Neural progenitor cell (in vitro differentiated cells): ENCODE results near the gene HAND1. TPM values are rescaled to one million over a fixed set of nuclear protein-coding genes. Genes with fewer than 3 reads are reported as not detected.

Source experiments
- DNase-seq: peaks from one replicate; pipeline ENCODE4 v3.0.0-alpha.2; 2016; ENCODE audit warnings: low spot score
- H2AFZ ChIP-seq: fragments of 200-600 bp; sonication (generic); replicated peaks from 2 replicates; pipeline ENCODE4 v1.6.1; 2016; ENCODE audit warnings: antibody characterized with exemption
- H3F3A ChIP-seq: fragments of 200-600 bp; sonication (generic); 2 replicates; pipeline ENCODE4 v1.6.1; 2016; ENCODE audit warnings: antibody characterized with exemption, low read depth
- H3K27ac ChIP-seq: fragments of 200-600 bp; sonication (generic); 2 replicates; pipeline ENCODE4 v1.5.1; 2016; ENCODE audit warnings: mild to moderate bottlenecking
- H3K27me3 ChIP-seq: fragments of 200-600 bp; sonication (generic); 2 replicates; pipeline ENCODE4 v1.6.1; 2016; ENCODE audit warnings: mild to moderate bottlenecking, moderate library complexity
- H3K36me3 ChIP-seq: fragments of 200-600 bp; sonication (generic); 2 replicates; pipeline ENCODE4 v1.5.1; 2016
- H3K4me1 ChIP-seq: fragments of 200-600 bp; sonication (generic); 2 replicates; pipeline ENCODE4 v1.6.1; 2016; ENCODE audit warnings: mixed run types
- H3K4me2 ChIP-seq: fragments of 200-600 bp; sonication (generic); 2 replicates; pipeline ENCODE4 v1.6.1; 2016
- H3K4me3 ChIP-seq: fragments of 200-600 bp; sonication (generic); 2 replicates; pipeline ENCODE4 v1.5.1; 2016
- H3K79me2 ChIP-seq: fragments of 200-600 bp; sonication (generic); 2 replicates; pipeline ENCODE4 v1.6.1; 2016; ENCODE audit warnings: low read depth
- H3K9ac ChIP-seq: fragments of 200-600 bp; sonication (generic); 2 replicates; pipeline ENCODE4 v1.6.1; 2016
- H3K9me3 ChIP-seq: fragments of 200-600 bp; sonication (generic); 2 replicates; pipeline ENCODE4 v1.5.1; 2016; ENCODE audit warnings: low read depth
- H4K20me1 ChIP-seq: fragments of 200-600 bp; sonication (generic); 2 replicates; pipeline ENCODE4 v1.6.1; 2016; ENCODE audit warnings: low read depth
- H3K27ac Mint-ChIP-seq: 3 replicates; pipeline ENCODE4 v1.8.0; 2021; ENCODE audit warnings: mixed read lengths
- H3K27me3 Mint-ChIP-seq: 2 replicates; pipeline ENCODE4 v1.8.0; 2022; ENCODE audit warnings: low read depth, mild to moderate bottlenecking, inconsistent platforms, moderate library complexity, mixed read lengths; ENCODE audit not compliant: insufficient read depth
- H3K36me3 Mint-ChIP-seq: 3 replicates; pipeline ENCODE4 v1.8.0; 2021; ENCODE audit warnings: mixed read lengths
- H3K4me1 Mint-ChIP-seq: 3 replicates; pipeline ENCODE4 v1.8.0; 2021; ENCODE audit warnings: mixed read lengths
- H3K4me3 Mint-ChIP-seq: 3 replicates; pipeline ENCODE4 v1.8.0; 2021; ENCODE audit warnings: mild to moderate bottlenecking, moderate library complexity, mixed read lengths
- H3K9me3 Mint-ChIP-seq: 3 replicates; pipeline ENCODE4 v1.8.0; 2020; ENCODE audit warnings: mixed read lengths
- EZH2 ChIP-seq: fragments of 200-600 bp; sonication (generic); IDR thresholded peaks from 2 replicates; pipeline ENCODE4 v1.6.1; 2017; ENCODE audit warnings: antibody characterized with exemption, mild to moderate bottlenecking, moderate library complexity
- EZH2phosphoT487 ChIP-seq: fragments of 200-600 bp; sonication (generic); IDR thresholded peaks from 2 replicates; pipeline ENCODE4 v1.6.1; 2017; ENCODE audit warnings: antibody characterized with exemption
- total RNA-seq: library from RNA; depleted of rRNA; stranded (reverse); fragments of >200 nt; gene quantifications from 2 replicates; pipeline ENCODE4 v1.2.3, GENCODE V29; 2015; ENCODE audit warnings: low replicate concordance
- TF ChIP-seq, protein P1 (sequence below): fragments of 200-600 bp; sonication (generic); IDR thresholded peaks from 2 replicates; pipeline ENCODE4 v1.5.1; 2017; ENCODE audit warnings: antibody characterized with exemption, mild to moderate bottlenecking

The HAND1 gene
- total RNA-seq, 1 donor from 2014 or later, result not detected

DNA sequence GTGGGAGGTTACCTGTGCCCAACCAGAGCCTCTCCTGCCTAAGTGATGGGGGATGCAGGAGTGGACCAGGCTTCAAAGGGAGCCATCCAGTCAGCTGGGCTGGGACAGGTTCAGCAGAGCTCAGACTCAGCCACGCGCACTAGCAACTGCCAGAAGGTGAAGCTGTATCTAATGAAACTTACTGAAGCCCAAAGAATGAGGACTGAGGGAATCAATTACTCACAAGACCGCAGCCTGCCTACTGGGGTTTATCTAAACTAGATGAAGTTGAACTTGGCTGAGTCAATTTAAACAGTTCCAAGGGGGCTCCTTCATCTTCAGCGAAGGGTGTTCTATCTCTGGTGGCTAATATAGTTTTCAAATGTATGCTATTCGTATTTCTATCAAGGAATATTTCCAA is 11.4 kb downstream of the HAND1 start:
- TF ChIP-seq, protein P1, sequence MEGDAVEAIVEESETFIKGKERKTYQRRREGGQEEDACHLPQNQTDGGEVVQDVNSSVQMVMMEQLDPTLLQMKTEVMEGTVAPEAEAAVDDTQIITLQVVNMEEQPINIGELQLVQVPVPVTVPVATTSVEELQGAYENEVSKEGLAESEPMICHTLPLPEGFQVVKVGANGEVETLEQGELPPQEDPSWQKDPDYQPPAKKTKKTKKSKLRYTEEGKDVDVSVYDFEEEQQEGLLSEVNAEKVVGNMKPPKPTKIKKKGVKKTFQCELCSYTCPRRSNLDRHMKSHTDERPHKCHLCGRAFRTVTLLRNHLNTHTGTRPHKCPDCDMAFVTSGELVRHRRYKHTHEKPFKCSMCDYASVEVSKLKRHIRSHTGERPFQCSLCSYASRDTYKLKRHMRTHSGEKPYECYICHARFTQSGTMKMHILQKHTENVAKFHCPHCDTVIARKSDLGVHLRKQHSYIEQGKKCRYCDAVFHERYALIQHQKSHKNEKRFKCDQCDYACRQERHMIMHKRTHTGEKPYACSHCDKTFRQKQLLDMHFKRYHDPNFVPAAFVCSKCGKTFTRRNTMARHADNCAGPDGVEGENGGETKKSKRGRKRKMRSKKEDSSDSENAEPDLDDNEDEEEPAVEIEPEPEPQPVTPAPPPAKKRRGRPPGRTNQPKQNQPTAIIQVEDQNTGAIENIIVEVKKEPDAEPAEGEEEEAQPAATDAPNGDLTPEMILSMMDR, result no peak
- TF ChIP-seq EZH2phosphoT487 (no peak), EZH2 (no peak)
- Mint-ChIP-seq H3K4me3 (no peak overlapping the region), H3K27me3 (peaks cover 42% of the 10 kb centered on the region), H3K4me1 (no peaks in the 10 kb centered on the region), H3K27ac (no peak overlapping the region), H3K36me3 (no peaks in the 10 kb centered on the region), H3K9me3 (no peaks in the 10 kb centered on the region)
- Histone ChIP-seq H3K4me1 (no peaks in the 10 kb centered on the region), H4K20me1 (peaks cover 12% of the 10 kb centered on the region), H3K36me3 (no peaks in the 10 kb centered on the region), H3K9me3 (no peaks in the 10 kb centered on the region), H3F3A (no peaks in the 10 kb centered on the region), H2AFZ (no peak overlapping the region), H3K4me2 (no peak overlapping the region), H3K79me2 (no peaks in the 10 kb centered on the region), H3K9ac (no peak overlapping the region), H3K27me3 (peaks cover 71% of the 10 kb centered on the region), H3K27ac (no peak overlapping the region), H3K4me3 (no peak overlapping the region)
- no peak for DNase-seq

DNA sequence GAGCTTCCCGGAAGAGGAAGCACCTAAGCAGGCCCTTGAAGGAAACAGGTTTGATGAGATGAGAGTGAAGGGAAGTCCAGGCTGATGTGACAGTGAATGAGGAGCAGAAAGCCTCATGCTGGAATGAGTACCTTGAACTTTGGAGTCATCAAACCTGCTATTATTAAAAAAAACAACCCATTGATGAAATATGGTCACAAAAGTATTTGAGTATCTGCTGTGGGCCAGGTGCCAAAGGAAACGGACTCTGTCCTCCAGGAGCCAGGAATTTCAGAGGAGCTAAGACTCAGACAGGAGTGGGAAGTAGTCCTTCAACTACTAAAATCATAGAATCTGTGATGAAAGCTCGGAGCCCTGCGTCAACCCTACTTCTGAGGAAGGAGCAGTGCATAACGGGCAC is 11.9 kb downstream of the HAND1 start:
- H3K4me1 ChIP-seq, result no peaks in the 10 kb centered on the region
- no peak overlapping the region for H3K4me3 ChIP-seq
- no peaks in the 10 kb centered on the region for H3K9me3 ChIP-seq
- H3K4me1 Mint-ChIP-seq, result no peaks in the 10 kb centered on the region
- H4K20me1 ChIP-seq, result peaks cover 9% of the 10 kb centered on the region
- H3F3A ChIP-seq, result no peaks in the 10 kb centered on the region
- H3K36me3 ChIP-seq, result no peaks in the 10 kb centered on the region
- H2AFZ ChIP-seq, result no peak overlapping the region
- peaks cover 65% of the 10 kb centered on the region for H3K27me3 ChIP-seq
- H3K4me3 Mint-ChIP-seq, result no peak overlapping the region
- no peak overlapping the region for H3K4me2 ChIP-seq
- no peak overlapping the region for H3K27ac Mint-ChIP-seq
- no peak for DNase-seq
- no peak overlapping the region for H3K9ac ChIP-seq
- no peaks in the 10 kb centered on the region for H3K36me3 Mint-ChIP-seq
- H3K27me3 Mint-ChIP-seq, result peaks cover 37% of the 10 kb centered on the region
- H3K9me3 Mint-ChIP-seq, result no peaks in the 10 kb centered on the region
- H3K27ac ChIP-seq, result no peak overlapping the region
- TF ChIP-seq EZH2phosphoT487 (no peak), EZH2 (no peak)
- TF ChIP-seq, protein P1, result no peak
- no peaks in the 10 kb centered on the region for H3K79me2 ChIP-seq

DNA sequence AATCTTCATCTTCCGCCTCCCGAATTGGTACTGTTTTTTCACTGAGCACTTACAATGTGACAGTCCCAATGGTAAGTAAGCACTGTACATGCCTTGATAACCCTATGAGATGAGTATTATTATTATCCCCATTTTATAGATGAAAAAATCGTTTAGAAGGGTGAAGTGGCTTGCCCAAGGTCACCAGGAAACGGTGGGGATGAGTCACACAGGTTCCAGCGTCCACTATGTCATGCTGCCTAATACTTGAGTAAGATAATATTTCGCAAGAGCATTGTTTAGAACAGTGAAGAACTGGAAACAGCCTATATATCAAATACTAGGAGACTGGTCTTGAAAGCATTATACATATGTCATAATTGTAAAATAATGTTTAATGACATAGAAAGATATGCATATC is 12.9 kb downstream of the HAND1 start:
- peaks cover 1% of the 10 kb centered on the region for H3K36me3 Mint-ChIP-seq
- H2AFZ ChIP-seq, result no peak overlapping the region
- H3F3A ChIP-seq, result no peaks in the 10 kb centered on the region
- H3K27ac ChIP-seq, result no peak overlapping the region
- H3K4me2 ChIP-seq, result no peak overlapping the region
- H3K4me1 Mint-ChIP-seq, result no peaks in the 10 kb centered on the region
- H4K20me1 ChIP-seq, result no peaks in the 10 kb centered on the region
- H3K27me3 Mint-ChIP-seq, result peaks cover 27% of the 10 kb centered on the region
- TF ChIP-seq EZH2phosphoT487 (no peak), EZH2 (no peak)
- TF ChIP-seq, protein P1, result no peak
- no peak overlapping the region for H3K27ac Mint-ChIP-seq
- H3K9me3 ChIP-seq, result no peaks in the 10 kb centered on the region
- no peaks in the 10 kb centered on the region for H3K36me3 ChIP-seq
- H3K4me1 ChIP-seq, result no peaks in the 10 kb centered on the region
- no peak for DNase-seq
- H3K79me2 ChIP-seq, result no peaks in the 10 kb centered on the region
- no peak overlapping the region for H3K9ac ChIP-seq
- H3K9me3 Mint-ChIP-seq, result no peaks in the 10 kb centered on the region
- H3K4me3 ChIP-seq, result no peak overlapping the region
- H3K4me3 Mint-ChIP-seq, result no peak overlapping the region
- H3K27me3 ChIP-seq, result peaks cover 56% of the 10 kb centered on the region

DNA sequence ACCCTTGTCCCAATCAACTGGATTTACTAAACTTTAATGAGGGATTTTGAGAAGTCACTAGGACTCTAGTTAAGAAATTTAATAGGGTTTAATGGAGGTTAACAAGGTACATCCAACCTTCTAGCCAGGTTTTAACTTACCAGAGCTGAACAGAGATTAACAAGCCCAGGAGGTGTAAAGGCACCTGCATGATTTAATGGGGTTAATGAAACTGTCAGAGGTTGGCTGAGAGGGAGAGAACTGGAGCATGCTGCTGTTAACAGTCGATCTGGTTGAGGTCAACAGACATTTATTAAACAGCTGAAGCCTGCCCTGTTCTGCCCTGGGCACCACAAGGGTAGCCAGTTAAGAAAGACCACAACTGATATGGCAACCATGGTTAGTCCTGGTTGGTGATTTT is 13.6 kb downstream of the HAND1 start:
- peaks cover 3% of the 10 kb centered on the region for H3K36me3 Mint-ChIP-seq
- no peaks in the 10 kb centered on the region for H3F3A ChIP-seq
- H3K27ac ChIP-seq, result no peak overlapping the region
- H4K20me1 ChIP-seq, result no peaks in the 10 kb centered on the region
- no peak overlapping the region for H3K27ac Mint-ChIP-seq
- H3K27me3 ChIP-seq, result peaks cover 48% of the 10 kb centered on the region
- TF ChIP-seq EZH2 (no peak), EZH2phosphoT487 (no peak)
- TF ChIP-seq, protein P1, result no peak
- no peak overlapping the region for H3K9ac ChIP-seq
- H3K4me3 ChIP-seq, result no peak overlapping the region
- no peaks in the 10 kb centered on the region for H3K36me3 ChIP-seq
- no peak overlapping the region for H3K4me3 Mint-ChIP-seq
- H3K9me3 Mint-ChIP-seq, result no peaks in the 10 kb centered on the region
- no peak overlapping the region for H2AFZ ChIP-seq
- no peaks in the 10 kb centered on the region for H3K4me1 Mint-ChIP-seq
- no peaks in the 10 kb centered on the region for H3K9me3 ChIP-seq
- DNase-seq, result no peak
- no peaks in the 10 kb centered on the region for H3K79me2 ChIP-seq
- H3K27me3 Mint-ChIP-seq, result peaks cover 23% of the 10 kb centered on the region
- H3K4me1 ChIP-seq, result no peaks in the 10 kb centered on the region
- no peak overlapping the region for H3K4me2 ChIP-seq
